OCI-LY7 (cell line): Measurements from ENCODE around the gene FCSK. TPM values are rescaled to one million over a fixed set of nuclear protein-coding genes. Genes with fewer than 3 reads are reported as not detected.
A peak's percentile ranks its signal among the peaks of the same experiment; 100 is the strongest.

ENCODE experiments used
- BruUV-seq: library from RNA; stranded (reverse); fragments of 400-500 nt; replicated peaks from 2 replicates; lab custom pipeline; 2021; lab: Mats Ljungman, UMichigan
- CTCF ChIA-PET: fragments of 300-600 bp; sonication (Branson Sonifier 250); formaldehyde crosslinking; loops from one replicate; lab custom pipeline; 2022; ENCODE audit warnings: antibody characterized with exemption; ENCODE audit not compliant: unreplicated experiment; lab: Charles Lee
- POLR2A ChIA-PET: fragments of 300-600 bp; sonication (Branson Sonifier 250); formaldehyde crosslinking; loops from one replicate; lab custom pipeline; 2022; ENCODE audit warnings: antibody characterized with exemption; lab: Charles Lee
- DNase-seq: peaks from one replicate; pipeline ENCODE4 v3.0.0-alpha.2; 2015; ENCODE audit warnings: low spot score
- H2AFZ ChIP-seq: fragments of 200-600 bp; sonication (generic), shearing (Covaris generic); 2 replicates; pipeline ENCODE4 v1.6.1; 2014; ENCODE audit warnings: mild to moderate bottlenecking, antibody characterized with exemption, low read length, moderate library complexity
- H3K27ac ChIP-seq: fragments of 200-600 bp; sonication (generic); 2 replicates; pipeline ENCODE4 v1.5.1; 2014; ENCODE audit warnings: mixed run types, low read depth, mild to moderate bottlenecking, moderate library complexity, low read length, inconsistent platforms; ENCODE audit not compliant: poor library complexity, severe bottlenecking
- H3K36me3 ChIP-seq: fragments of 200-600 bp; sonication (generic); 2 replicates; pipeline ENCODE4 v1.6.1; 2014; ENCODE audit warnings: mild to moderate bottlenecking, antibody characterized with exemption, low read length, moderate library complexity, mixed read lengths; ENCODE audit not compliant: insufficient read depth
- H3K4me1 ChIP-seq: fragments of 200-600 bp; sonication (generic); 2 replicates; pipeline ENCODE4 v1.5.1; 2014; ENCODE audit warnings: mild to moderate bottlenecking, low read length; ENCODE audit not compliant: insufficient read depth, poor library complexity, severe bottlenecking
- H3K4me2 ChIP-seq: fragments of 200-600 bp; sonication (generic); 2 replicates; pipeline ENCODE4 v1.6.1; 2014; ENCODE audit warnings: mild to moderate bottlenecking, low read length
- H3K4me3 ChIP-seq: fragments of 200-600 bp; sonication (generic); 2 replicates; pipeline ENCODE4 v1.5.1; 2014; ENCODE audit warnings: mild to moderate bottlenecking, low read depth, low read length; ENCODE audit not compliant: poor library complexity, severe bottlenecking
- H3K79me2 ChIP-seq: fragments of 200-600 bp; sonication (generic); 2 replicates; pipeline ENCODE4 v1.6.1; 2016; ENCODE audit warnings: low read depth, mild to moderate bottlenecking, low read length, moderate library complexity, mixed read lengths; ENCODE audit not compliant: insufficient read depth
- H3K9me2 ChIP-seq: fragments of 200-600 bp; sonication (generic); 2 replicates; pipeline ENCODE4 v1.6.1; 2016; ENCODE audit warnings: mild to moderate bottlenecking, low read length, mixed read lengths; ENCODE audit not compliant: insufficient read depth
- H3K9me3 ChIP-seq: fragments of 200-600 bp; sonication (generic); 2 replicates; pipeline ENCODE4 v1.6.1; 2014; ENCODE audit warnings: mild to moderate bottlenecking, mixed run types, low read length, mixed read lengths
- H4K20me1 ChIP-seq: fragments of 200-600 bp; sonication (generic); 2 replicates; pipeline ENCODE4 v1.6.1; 2014; ENCODE audit warnings: mild to moderate bottlenecking, antibody characterized with exemption, low read length, moderate library complexity, mixed read lengths; ENCODE audit not compliant: insufficient read depth
- EZH2phosphoT487 ChIP-seq: fragments of 200-600 bp; sonication (generic); IDR thresholded peaks from 2 replicates; pipeline ENCODE4 v1.6.1; 2018; ENCODE audit warnings: low read depth, borderline replicate concordance, mild to moderate bottlenecking, mixed run types, antibody characterized with exemption, low read length, moderate library complexity, mixed read lengths
- intact Hi-C: fragments of 100-400 bp; cut with micrococcal nuclease; formaldehyde crosslinking; loops from one replicate; pipeline ENCODE4 v1.10.0; 2022; ENCODE audit not compliant: unreplicated experiment
- total RNA-seq, 2 experiments: library from RNA; depleted of rRNA in 1 of 2; stranded (reverse); fragments of >200 nt in 1 of 2; shearing (Covaris generic) in 1 of 2; gene quantifications; 2 replicates each; pipeline ENCODE4 v1.2.3, GENCODE V29; 2014 to 2022
- TF ChIP-seq, protein P1 (sequence below): fragments of 200-600 bp; sonication (generic); conservative IDR thresholded peaks from 2 replicates; pipeline ENCODE4 v1.5.1; 2014; ENCODE audit warnings: mild to moderate bottlenecking, antibody characterized with exemption, low read length, moderate library complexity, mixed read lengths

FCSK gene
- total RNA-seq, 2 experiments from 2014 or later, result 6.8 to 14.3 TPM

DNA sequence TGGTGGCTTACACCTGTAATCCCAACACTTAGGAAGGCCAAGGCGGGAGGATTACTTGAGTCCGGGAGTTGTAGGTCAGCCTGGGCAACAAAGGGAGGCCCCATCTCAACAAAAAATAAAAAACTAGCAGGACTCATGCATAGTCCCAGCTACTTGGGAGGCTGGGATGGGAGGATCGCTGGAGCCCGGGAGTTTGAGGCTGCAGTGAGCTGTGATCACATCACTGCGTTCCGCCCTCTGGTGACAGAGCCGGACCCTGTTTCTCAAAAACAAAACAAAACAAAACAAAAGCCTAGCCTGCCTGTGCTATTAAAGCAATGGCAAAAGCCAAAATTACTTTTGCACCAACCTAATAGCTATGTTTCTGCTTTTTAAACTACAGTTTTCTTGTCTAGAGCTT, 1.5 kb downstream of the FCSK start:
- Histone ChIP-seq H3K9me3 (no peaks in the 10 kb centered on the region), H3K4me3 (no peak overlapping the region), H4K20me1 (no peaks in the 10 kb centered on the region), H3K9me2 (no peaks in the 10 kb centered on the region), H3K36me3 (no peaks in the 10 kb centered on the region), H3K4me2 (peak overlapping the region; percentile 90; the same call in 1 of the 2 replicates), H2AFZ (no peak overlapping the region), H3K79me2 (no peaks in the 10 kb centered on the region), H3K4me1 (peaks cover 13% of the 10 kb centered on the region), H3K27ac (no peak overlapping the region)
- intact Hi-C loops, result loop anchor here (2.0 kb wide), 2 partner anchors 17 to 51 kb away; partner anchors contain the start of gene ST3GAL2
- POLR2A ChIA-PET, result interaction anchor here (0.7 to 2.6 kb wide), 8 partner anchors 9 to 76 kb away, joined by 3 to 9 read pairs (median 3); partner anchors contain the start of gene ST3GAL2
- no peak for TF ChIP-seq EZH2phosphoT487
- TF ChIP-seq, protein P1, sequence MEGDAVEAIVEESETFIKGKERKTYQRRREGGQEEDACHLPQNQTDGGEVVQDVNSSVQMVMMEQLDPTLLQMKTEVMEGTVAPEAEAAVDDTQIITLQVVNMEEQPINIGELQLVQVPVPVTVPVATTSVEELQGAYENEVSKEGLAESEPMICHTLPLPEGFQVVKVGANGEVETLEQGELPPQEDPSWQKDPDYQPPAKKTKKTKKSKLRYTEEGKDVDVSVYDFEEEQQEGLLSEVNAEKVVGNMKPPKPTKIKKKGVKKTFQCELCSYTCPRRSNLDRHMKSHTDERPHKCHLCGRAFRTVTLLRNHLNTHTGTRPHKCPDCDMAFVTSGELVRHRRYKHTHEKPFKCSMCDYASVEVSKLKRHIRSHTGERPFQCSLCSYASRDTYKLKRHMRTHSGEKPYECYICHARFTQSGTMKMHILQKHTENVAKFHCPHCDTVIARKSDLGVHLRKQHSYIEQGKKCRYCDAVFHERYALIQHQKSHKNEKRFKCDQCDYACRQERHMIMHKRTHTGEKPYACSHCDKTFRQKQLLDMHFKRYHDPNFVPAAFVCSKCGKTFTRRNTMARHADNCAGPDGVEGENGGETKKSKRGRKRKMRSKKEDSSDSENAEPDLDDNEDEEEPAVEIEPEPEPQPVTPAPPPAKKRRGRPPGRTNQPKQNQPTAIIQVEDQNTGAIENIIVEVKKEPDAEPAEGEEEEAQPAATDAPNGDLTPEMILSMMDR, result peak; percentile 72
- DNase-seq, result peak; percentile 42
- BruUV-seq, result no TSS peak
- CTCF ChIA-PET, result no interaction called here

DNA sequence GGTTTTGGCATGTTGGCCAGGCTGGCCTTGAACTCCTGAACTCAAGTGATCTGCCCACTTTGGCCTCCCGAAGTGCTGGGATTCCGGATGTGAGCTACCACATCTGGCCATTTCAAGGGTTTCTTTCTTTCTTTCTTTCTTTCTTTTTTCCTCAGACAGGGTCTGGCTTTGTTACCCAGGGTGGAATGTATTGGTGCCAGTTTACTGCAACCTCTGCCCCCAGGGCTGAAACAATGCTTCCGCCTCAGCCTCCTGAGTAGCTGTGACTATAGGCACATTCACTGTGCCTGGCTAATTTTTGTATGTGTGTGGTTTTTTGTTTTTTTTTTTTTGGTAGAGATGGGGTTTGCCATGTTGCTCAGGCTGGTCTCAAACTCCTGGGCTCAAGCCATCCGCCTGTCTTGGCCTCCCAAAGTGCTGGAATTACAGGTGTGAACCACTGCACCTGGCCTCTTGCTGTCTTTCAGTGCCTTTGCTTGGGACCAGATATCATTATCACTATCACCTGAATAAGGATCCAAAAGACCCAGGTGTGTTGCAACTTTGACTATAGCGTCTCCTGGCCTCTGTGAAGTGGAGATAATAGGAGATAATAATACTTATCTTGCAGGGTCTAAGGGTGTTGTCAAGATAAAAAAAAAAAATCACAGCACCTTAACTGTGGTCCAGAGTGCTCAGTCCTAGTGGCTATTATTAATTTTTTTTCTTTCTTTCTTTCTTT, 3.2 kb downstream of the FCSK start:
- no TSS peak for BruUV-seq
- Histone ChIP-seq H4K20me1 (no peaks in the 10 kb centered on the region), H3K4me2 (no peak overlapping the region), H3K4me3 (no peak overlapping the region), H3K36me3 (no peaks in the 10 kb centered on the region), H3K9me3 (no peaks in the 10 kb centered on the region), H3K4me1 (peaks cover 17% of the 10 kb centered on the region), H3K79me2 (no peaks in the 10 kb centered on the region), H3K9me2 (no peaks in the 10 kb centered on the region), H2AFZ (no peak overlapping the region), H3K27ac (no peak overlapping the region)
- DNase-seq, result no peak
- TF ChIP-seq EZH2phosphoT487, result no peak
- TF ChIP-seq, protein P1, result no peak
- intact Hi-C loops, result no loop called here
- ChIA-PET CTCF (no interaction called here), POLR2A (interaction anchor here (0.7 to 2.6 kb wide), 2 partner anchors 19 to 22 kb away, joined by 3 to 9 read pairs; partner anchors contain the start of gene ST3GAL2)
